SU-DHL-6 (cell line): ENCODE data around the gene TNPO2.

Experiments
- H2AFZ ChIP-seq: fragments of 200-600 bp; sonication (generic); 2 replicates; pipeline ENCODE4 v1.6.1; 2014; ENCODE audit warnings: low read depth, mild to moderate bottlenecking, moderate library complexity, mixed read lengths, antibody characterized with exemption, low read length; ENCODE audit not compliant: severe bottlenecking
- H3F3A ChIP-seq: fragments of 200-600 bp; shearing (Covaris generic); 2 replicates; pipeline ENCODE4 v1.6.0; 2016; ENCODE audit warnings: antibody characterized with exemption, mild to moderate bottlenecking; ENCODE audit not compliant: insufficient read depth
- H3K27ac ChIP-seq: fragments of 200-600 bp; sonication (generic); 2 replicates; pipeline ENCODE4 v1.5.1; 2016; ENCODE audit warnings: low read depth, mild to moderate bottlenecking, low read length, moderate library complexity, mixed read lengths
- H3K27me3 ChIP-seq: fragments of 200-600 bp; sonication (generic), shearing (Covaris generic); 2 replicates; pipeline ENCODE4 v1.6.0; 2014; ENCODE audit warnings: mild to moderate bottlenecking, low read length
- H3K36me3 ChIP-seq: fragments of 200-600 bp; sonication (generic); 2 replicates; pipeline ENCODE4 v1.6.1; 2014; ENCODE audit warnings: mild to moderate bottlenecking, low read length, mixed read lengths
- H3K4me2 ChIP-seq: fragments of 300-600, 200-600 bp; shearing (Covaris generic), sonication (generic); 2 replicates; pipeline ENCODE4 v1.6.0; 2014; ENCODE audit warnings: low read length, low read depth, mild to moderate bottlenecking; ENCODE audit not compliant: poor library complexity, severe bottlenecking
- H3K4me3 ChIP-seq: fragments of 200-600 bp; sonication (generic); 2 replicates; pipeline ENCODE4 v1.5.1; 2014; ENCODE audit warnings: antibody characterized with exemption, low read length, mild to moderate bottlenecking, mixed read lengths; ENCODE audit not compliant: insufficient read depth, poor library complexity, severe bottlenecking
- H3K79me2 ChIP-seq: fragments of 200-600 bp; sonication (generic); 2 replicates; pipeline ENCODE4 v1.6.1; 2014; ENCODE audit warnings: mild to moderate bottlenecking, low read length, moderate library complexity; ENCODE audit not compliant: insufficient read depth
- H3K9ac ChIP-seq: fragments of 200-600 bp; sonication (generic); 2 replicates; pipeline ENCODE4 v1.7.0; 2014; ENCODE audit warnings: mild to moderate bottlenecking, low read length
- H3K9me2 ChIP-seq: fragments of 200-600 bp; sonication (generic); replicated peaks from 2 replicates; pipeline ENCODE4 v1.6.1; 2014; ENCODE audit warnings: low read length; ENCODE audit not compliant: insufficient read depth
- H3K9me3 ChIP-seq: fragments of 200-600 bp; sonication (generic); 2 replicates; pipeline ENCODE4 v1.6.1; 2014; ENCODE audit warnings: low read length, mixed read lengths; ENCODE audit not compliant: insufficient read depth
- H4K20me1 ChIP-seq: fragments of 200-600 bp; sonication (generic); 2 replicates; pipeline ENCODE4 v1.6.1; 2014; ENCODE audit warnings: low read depth, mild to moderate bottlenecking, antibody characterized with exemption, low read length, moderate library complexity, mixed read lengths
- EZH2phosphoT487 ChIP-seq: fragments of 200-600 bp; sonication (generic), shearing (Covaris generic); conservative IDR thresholded peaks from 2 replicates; pipeline ENCODE4 v1.6.1; 2018; ENCODE audit warnings: mild to moderate bottlenecking, antibody characterized with exemption, low read length, moderate library complexity, mixed read lengths
- TF ChIP-seq, protein P1 (sequence below): fragments of 200-600 bp; sonication (generic); IDR thresholded peaks from one replicate; pipeline ENCODE4 v1.5.1; 2017; ENCODE audit warnings: antibody characterized with exemption, mild to moderate bottlenecking, low read length, moderate library complexity; ENCODE audit not compliant: insufficient read depth, poor library complexity, severe bottlenecking

Gene TNPO2

DNA sequence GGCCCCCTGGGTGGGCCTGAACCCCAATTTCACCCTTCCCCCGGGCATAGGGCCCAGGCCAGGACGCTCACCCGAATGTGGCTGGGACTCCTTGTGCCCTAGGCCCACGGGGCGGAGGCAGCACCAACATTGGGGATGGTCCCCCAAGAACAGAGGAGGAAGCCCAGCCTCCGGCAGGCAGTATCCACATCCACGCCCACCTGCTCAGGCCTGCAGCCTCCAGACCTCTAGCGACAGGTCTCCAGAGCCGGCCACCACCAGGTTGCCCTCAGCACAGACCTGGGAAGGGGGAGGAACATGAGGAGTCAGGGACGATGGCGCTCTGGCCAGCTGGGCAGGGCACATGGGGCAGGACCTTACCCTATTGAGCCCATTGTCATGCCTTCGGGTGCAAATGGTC, 34.7 kb downstream of the TNPO2 start:
- Histone ChIP-seq H3K36me3 (no peaks in the 10 kb centered on the region), H3K9ac (no peak overlapping the region)

DNA sequence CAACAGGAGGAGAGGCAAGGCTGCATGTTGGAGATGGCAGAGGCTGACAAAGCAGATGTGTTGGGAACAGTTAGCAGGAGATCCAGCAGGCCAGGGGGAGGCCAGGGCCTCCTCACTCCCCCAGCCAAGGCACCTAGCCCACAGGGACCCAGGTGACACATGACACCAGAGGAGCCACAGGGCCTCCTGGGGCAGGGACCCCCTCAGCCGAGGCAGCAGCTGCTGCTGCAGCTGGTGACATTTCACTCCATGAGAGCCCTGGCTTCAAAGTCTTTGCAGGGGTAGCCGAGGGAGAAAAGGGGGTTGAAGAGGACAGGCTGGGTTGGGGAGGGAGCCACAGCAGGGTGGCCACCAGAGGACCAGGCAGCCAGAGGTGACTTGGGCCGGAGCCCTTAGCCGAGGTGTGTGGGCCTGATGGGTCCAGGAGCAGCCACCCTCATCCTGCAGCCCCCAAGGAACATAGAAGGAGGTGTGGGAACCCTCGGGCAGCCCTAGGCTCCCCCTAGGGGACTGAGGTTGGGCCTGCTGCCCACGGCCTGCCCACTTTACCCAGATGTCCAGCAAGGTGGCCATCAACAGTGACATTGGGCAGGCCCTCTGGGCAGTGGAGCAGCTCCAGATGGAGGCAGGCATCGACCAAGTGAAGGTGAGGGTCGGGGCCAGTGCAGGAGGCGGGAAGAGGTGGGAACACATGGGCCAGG, 36.1 kb downstream of the TNPO2 start, which contains the start of gene GNG14:
TSS of gene GNG14 (plus strand) at position 503 of the 701 bp plus-strand sequence. CDS start at position 554, 51 bp downstream.
- H3K27ac ChIP-seq = no peak within 1 kb of the TSS
- no peaks in the 10 kb centered on the region for H3K36me3 ChIP-seq
- H3K27me3 ChIP-seq = no peaks in the 10 kb centered on the region
- no peak within 1 kb of the TSS for H3K9ac ChIP-seq
- H2AFZ ChIP-seq = no peak within 1 kb of the TSS
- H3K4me2 ChIP-seq = no peak within 1 kb of the TSS
- H4K20me1 ChIP-seq = no peaks in the 10 kb centered on the region
- H3F3A ChIP-seq = no peaks in the 10 kb centered on the region
- no peaks in the 10 kb centered on the region for H3K9me3 ChIP-seq
- no peaks in the 10 kb centered on the region for H3K79me2 ChIP-seq
- no peak within 1 kb of the TSS for H3K4me3 ChIP-seq
- no peaks in the 10 kb centered on the region for H3K9me2 ChIP-seq
- TF ChIP-seq, protein P1, sequence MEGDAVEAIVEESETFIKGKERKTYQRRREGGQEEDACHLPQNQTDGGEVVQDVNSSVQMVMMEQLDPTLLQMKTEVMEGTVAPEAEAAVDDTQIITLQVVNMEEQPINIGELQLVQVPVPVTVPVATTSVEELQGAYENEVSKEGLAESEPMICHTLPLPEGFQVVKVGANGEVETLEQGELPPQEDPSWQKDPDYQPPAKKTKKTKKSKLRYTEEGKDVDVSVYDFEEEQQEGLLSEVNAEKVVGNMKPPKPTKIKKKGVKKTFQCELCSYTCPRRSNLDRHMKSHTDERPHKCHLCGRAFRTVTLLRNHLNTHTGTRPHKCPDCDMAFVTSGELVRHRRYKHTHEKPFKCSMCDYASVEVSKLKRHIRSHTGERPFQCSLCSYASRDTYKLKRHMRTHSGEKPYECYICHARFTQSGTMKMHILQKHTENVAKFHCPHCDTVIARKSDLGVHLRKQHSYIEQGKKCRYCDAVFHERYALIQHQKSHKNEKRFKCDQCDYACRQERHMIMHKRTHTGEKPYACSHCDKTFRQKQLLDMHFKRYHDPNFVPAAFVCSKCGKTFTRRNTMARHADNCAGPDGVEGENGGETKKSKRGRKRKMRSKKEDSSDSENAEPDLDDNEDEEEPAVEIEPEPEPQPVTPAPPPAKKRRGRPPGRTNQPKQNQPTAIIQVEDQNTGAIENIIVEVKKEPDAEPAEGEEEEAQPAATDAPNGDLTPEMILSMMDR = no peak
- TF ChIP-seq EZH2phosphoT487 = no peak

More for the DNA sequence above, 34.7 kb downstream of the TNPO2 start:
- H3K79me2 ChIP-seq = no peaks in the 10 kb centered on the region
- H3K4me3 ChIP-seq = no peak overlapping the region
- H3K4me2 ChIP-seq = no peak overlapping the region
- no peak overlapping the region for H2AFZ ChIP-seq
- no peaks in the 10 kb centered on the region for H3K27me3 ChIP-seq
- H3K27ac ChIP-seq = no peak overlapping the region
- no peaks in the 10 kb centered on the region for H3K9me3 ChIP-seq
- H4K20me1 ChIP-seq = no peaks in the 10 kb centered on the region
- TF ChIP-seq, protein P1 = no peak
- TF ChIP-seq EZH2phosphoT487 = no peak
- no peaks in the 10 kb centered on the region for H3F3A ChIP-seq
- H3K9me2 ChIP-seq = no peaks in the 10 kb centered on the region

DNA sequence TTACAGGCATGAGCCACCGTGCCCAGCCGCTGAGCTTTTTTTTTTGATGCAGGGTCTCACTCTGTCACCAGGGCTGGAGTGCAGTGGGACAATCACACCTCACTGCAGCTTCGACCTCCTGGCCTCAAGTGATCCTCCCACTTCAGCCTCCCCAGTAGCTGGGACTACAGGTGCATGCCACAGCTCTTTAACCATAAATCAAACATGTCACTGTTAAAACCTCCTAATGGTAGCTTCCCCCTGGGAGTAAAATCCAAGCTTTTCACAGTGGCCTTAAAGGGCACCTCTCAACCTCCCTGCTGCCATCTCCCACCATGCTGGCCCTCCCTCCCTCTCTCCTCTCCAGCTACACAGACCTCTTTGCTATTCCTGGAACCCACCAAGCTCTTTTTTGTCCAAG, 37.9 kb downstream of the TNPO2 start:
- H3K36me3 ChIP-seq = no peaks in the 10 kb centered on the region
- no peak overlapping the region for H3K9ac ChIP-seq
- H3K4me2 ChIP-seq = no peak overlapping the region

More for the DNA sequence above, 37.9 kb downstream of the TNPO2 start:
- Histone ChIP-seq H3K27me3 (no peaks in the 10 kb centered on the region), H3K27ac (no peak overlapping the region), H3F3A (peaks cover 13% of the 10 kb centered on the region), H2AFZ (no peak overlapping the region), H3K79me2 (peaks cover 3% of the 10 kb centered on the region; the same call in 1 of the 2 replicates), H3K9me3 (no peaks in the 10 kb centered on the region), H3K4me3 (no peak overlapping the region), H4K20me1 (no peaks in the 10 kb centered on the region), H3K9me2 (no peaks in the 10 kb centered on the region)
- TF ChIP-seq EZH2phosphoT487 = no peak
